RCC 7860 (cell line): ENCODE measurements around the gene RMDN3.

Experiments
- DNase-seq: peaks from one replicate; pipeline ENCODE4 v3.0.0-alpha.2; 2015; ENCODE audit warnings: low spot score
- FAIRE-seq: peaks from 2 replicates; lab custom pipeline; 2012; peaks lifted over from hg19 to GRCh38; lab: Jason Lieb, UNC

The RMDN3 gene, protein sequence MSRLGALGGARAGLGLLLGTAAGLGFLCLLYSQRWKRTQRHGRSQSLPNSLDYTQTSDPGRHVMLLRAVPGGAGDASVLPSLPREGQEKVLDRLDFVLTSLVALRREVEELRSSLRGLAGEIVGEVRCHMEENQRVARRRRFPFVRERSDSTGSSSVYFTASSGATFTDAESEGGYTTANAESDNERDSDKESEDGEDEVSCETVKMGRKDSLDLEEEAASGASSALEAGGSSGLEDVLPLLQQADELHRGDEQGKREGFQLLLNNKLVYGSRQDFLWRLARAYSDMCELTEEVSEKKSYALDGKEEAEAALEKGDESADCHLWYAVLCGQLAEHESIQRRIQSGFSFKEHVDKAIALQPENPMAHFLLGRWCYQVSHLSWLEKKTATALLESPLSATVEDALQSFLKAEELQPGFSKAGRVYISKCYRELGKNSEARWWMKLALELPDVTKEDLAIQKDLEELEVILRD

DNA sequence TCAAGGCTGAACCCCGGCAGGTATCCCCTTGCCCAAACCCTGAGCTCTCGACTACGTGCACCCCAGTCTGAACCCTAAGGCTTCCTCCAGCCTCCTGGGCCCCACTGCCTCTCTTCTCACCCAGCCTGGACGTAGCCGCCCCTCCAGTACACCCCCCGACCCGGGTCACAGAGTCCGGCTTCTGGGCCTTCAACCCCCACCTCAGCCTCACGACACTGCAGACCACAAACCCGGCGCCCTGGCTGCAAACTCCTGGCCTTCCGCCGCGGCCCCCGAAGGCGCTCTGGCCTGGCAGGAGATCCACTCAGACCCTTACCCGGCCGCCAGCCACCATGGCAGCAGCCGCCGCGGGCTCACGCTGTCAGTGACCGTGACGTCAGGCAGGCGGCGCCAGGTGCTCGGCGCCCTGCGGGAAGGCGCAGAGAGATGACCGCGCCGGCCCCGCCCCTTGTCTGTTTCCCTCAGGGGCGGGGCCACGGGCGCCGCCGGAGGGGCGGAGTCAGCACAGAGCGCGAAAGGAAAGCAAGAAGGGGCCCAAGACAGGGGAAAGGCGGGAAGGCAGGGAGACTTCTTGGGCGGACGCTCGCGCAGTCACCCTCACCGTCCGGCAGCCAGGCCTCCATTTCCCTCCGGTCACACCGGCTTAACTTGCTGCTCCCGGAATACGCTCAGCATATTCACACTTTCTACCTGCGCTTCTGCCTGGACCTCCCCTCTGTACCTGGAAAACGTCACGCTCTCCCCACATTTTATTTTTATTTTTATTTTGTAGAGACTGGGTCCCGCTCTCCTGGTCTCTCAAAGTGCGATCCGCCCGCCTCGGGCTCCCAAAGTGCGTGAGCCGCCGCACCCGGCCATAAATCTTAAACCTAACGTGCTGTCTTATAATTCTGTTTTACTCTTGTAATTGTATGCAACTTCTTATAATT lies at the start of gene RMDN3:
RMDN3 (minus strand) TSS at position 372 of the 929 bp plus-strand sequence. CDS start 471 bp downstream, outside the sequence.
- no peak for FAIRE-seq
- peak; percentile 81 for DNase-seq

DNA sequence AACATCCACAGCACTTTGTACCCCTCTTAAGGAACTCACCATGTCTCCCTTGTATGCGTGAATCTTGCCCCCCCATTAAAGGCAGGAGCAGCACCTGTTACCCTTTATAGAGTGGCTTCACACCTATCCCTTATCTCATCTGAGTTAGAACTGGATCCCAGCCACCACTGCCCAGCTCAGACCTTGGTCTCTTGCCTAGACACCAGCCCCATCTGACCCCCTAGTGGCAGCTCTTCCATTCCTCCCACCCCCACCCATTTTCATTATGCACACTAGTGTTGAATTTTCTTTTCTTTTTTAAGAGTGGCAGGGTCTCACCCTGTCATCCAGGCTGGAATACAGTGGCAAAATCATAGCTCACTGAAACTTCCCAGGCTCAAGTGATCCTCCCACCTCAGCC lies 48.6 kb upstream of the RMDN3 start:
- DNase-seq (no peak), FAIRE-seq (no peak)

DNA sequence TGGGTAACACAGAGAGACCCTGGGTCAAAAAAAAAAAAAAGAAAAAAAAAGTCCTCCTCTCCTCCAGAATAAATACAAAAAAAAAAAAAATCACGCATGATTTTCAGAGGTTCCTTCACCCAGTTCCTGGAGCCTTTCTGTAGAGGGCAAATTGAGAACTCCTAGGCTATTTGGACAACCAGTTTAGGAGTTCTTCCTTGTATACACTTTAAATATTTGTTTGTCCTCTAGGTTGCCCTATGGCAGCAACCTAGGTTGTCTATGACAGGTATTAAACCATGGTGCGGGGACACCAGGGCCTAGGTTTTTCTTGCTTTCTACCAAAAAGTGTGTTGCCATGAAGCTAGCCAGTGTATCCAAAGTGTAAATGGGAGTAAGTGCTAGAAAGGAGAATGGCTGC lies 48.0 kb upstream of the RMDN3 start:
- no peak for FAIRE-seq

DNA sequence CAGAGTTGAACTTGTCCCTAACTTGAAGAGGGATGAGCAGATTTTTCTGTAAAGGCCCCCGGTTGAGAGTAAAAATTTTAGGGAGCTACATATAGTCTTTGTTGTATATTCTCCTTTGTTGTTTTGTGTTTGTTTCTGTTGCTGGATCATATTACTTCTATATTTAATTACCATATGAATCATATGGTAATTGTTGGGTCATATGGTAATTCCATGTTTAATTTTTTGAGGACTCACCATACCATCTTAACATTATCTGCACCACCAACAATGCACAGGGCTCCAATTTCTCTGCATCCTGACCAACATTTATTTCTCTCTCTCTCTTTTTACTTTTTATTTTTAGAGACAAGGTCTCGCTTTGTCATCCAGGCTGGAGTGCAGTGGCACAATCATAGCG lies 44.5 kb upstream of the RMDN3 start:
- FAIRE-seq (no peak), DNase-seq (no peak)

More for the DNA sequence above, 48.0 kb upstream of the RMDN3 start:
- no peak for DNase-seq

DNA sequence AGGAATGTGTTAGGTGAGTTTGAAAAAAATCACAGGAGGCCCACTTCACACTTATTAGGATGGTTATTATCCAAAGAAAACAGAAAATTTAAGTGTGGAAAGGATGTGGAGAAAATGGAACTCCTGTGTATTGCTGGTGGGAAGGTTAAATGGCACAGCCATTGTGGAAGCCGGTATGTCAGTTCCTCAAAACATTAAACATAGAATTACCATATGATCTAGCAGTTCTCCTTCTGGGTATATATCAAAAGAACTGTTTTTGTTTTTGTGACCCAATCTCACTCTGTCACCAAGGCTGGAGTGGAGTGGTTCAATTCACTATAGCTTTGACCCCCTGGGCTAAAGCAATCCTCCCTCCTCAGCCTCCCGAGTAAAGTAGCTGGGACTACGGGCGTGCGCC lies 41.5 kb upstream of the RMDN3 start:
- DNase-seq (no peak), FAIRE-seq (no peak)

DNA sequence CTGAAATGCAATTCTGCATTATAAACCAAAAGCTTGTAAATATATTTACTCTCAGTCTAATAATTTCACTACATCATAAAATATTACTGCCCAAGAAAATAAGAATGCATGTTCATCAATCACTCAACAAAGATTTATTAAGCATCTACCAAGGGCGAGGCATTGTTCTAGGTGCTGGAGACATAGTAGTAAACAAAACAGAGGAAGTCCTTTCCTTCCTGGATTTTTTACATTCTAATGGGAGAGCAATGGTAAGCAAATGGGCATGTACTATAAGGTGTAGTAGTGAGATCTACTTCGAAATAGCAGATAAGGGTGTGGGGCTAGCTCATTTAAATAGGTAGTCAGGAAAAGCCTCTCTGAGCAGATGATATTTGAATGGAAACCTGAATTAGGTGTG lies 41.0 kb upstream of the RMDN3 start:
- DNase-seq = no peak
- FAIRE-seq = no peak

DNA sequence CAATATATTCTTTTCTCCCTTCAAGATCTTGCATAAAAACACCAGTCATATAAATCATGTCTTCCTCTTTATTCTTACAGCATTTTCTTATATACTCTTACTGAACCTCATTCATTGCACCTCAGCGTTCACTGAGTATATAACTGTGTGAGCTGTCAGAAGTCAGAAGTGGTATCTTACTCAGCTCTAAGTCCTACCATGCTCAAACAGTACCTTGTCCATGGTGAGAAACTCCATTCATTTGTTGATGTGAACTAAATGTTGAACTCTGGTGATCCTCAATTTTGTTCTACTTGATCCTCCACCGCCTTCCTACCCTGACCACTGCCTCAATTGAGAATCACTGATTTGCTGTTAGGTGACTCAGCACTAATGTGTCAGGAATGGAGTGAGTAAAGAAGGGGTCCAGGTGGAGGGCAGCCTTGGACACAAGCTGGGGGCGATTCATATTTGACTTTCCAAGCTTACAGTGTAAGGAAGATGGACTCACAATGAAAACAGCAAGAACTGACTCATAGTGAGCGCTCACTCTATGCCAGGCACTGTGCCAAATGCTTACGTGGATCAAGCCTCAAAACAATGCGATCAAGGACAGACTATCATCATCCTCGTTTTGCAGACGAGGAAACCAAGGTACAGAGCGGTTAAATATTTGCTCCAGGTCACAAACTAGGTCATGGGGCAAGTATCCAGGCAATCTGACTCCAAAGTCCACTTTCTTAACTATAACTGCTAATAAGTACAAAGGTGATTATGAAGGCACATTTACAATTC lies 38.3 kb upstream of the RMDN3 start:
- FAIRE-seq = peak; percentile 86
- DNase-seq = peak; percentile 92

DNA sequence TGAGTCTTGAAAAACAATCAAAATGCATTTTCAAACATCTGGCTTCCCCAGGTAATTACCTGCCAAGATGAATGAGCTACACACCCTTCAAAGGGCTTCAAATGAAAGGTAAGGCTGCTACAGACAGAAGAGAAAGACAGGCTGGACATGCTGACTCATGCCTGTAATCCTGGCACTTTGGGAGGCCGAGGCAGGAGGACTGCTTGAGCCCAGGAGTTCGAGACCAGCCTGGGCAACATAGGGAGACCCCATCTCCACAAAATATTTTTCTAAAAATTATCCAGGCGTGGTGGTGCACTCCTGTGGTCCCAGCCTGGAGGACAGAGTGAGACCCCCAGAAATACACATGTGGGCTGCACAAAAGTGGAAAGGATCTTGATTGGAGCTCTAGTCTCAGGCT lies 37.3 kb upstream of the RMDN3 start:
- no peak for FAIRE-seq

DNA sequence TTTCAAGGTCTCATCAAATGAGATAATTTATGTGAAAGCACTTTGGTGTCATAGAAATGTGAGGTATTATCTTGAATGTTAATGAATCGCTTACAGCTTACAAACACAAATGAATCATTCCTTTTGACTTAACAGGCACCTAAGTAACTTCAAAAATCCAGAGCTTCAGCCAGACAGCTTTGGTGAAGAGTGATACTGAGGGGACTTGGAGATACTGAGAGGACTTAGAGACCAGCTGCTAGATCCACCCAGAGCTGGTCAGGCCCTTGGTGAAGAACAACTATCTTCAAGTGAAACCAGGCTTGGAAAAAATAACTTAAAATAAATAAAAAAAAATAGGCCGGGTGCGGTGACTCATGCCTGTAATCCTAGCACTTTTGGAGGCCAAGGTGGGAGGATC lies 35.7 kb upstream of the RMDN3 start:
- DNase-seq (no peak), FAIRE-seq (no peak)

More for the DNA sequence above, 37.3 kb upstream of the RMDN3 start:
- no peak for DNase-seq

DNA sequence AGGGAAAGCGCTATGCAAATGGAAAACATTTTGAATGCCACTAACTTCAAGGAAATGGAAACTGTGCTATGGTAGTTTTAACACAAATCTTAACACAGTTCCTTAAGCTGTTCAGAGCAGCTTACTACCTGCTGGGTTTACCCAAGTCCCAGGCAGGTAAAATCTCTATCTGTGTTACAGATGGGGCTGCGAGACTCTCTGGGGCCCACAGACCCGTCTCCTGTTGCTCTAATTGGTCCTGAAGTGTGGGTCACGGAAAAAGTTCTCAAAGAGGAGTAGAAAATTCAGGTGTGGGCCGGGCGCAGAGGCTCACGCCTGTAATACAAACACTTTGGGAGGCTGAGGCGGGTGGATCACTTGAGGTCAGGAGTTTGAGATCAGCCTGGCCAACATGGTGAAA lies 34.9 kb upstream of the RMDN3 start:
- no peak for DNase-seq
- no peak for FAIRE-seq

DNA sequence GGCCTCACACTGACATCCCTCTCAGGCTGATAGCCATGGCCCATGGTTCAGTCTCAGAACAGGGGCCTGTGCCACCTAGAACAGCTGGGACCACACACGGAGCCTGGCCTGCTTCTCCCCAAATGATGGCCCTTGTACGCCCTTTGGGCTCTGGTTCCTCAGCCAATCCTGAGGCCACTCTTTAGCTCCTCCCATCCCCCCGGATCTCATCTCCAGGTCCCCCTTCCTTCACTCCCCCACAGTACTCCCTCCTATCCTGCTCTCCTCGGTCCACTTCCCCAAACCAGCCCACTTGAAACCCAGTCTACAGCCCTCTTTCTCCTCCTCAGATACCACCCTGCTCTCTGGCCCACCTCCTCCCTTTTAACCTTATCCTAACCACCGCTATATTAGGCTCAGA lies 34.1 kb upstream of the RMDN3 start:
- DNase-seq (no peak), FAIRE-seq (no peak)

DNA sequence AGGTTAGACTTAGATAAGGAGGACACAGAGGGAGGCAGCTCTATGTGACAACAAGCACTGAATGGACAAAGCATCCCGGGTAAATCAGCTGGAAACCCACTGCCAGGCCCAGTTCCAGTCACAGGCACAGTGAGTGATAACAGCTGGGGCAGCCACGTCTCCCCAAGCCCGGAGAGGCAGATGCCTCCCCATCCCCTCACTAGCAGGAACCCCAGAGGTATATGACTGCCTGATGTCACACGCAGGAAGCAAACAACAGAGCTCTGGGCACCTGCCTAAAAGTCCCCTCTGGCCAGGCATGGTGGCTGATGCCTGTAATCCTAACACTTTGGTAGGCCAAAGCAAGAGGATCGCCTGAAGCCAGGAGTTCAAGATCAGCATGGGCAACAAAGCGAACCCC lies 32.9 kb upstream of the RMDN3 start:
- FAIRE-seq (no peak), DNase-seq (no peak)

DNA sequence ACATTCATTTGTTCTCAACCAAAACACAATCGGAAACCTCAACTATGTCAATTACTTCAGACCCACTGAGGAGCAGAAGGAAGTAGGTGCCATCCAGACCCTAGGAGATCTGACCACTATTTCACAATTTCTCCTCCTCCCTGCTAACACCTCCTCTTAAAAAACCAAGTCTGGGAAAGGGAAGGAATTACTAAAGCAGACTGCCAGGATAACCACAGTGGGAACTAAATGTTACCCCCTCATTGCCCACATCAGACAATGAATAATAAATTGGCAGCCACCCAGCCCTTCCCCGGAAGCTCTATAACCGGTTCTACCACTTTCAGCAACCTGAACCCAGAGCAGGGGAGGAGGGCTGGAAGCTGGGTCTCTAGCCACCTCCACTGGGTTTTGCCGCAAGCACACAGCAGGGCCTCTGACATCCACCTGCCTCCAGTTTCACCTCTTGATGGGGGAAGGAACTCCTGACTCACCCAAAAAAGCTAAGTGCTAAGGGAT lies 32.3 kb upstream of the RMDN3 start:
- DNase-seq (peak; percentile 80), FAIRE-seq (peak; percentile 82)

DNA sequence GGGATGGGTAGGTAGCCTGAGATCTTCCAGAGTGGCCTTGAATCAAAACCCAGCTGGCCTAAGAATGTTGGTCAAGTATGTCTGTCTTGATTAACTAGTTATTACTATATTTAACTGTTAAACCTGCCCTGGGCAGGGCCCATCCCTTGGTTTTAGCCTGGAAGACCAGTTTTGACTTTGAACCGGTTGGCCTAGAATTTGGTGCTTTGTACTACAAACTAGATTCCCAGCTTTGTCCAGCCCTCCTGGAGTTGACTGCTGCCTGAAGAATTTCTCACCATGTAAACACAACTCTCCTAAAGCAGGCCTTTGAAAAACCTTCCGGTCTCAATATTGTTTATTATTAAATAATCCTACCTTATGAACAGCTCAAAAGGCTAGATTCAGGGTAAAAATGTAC lies 30.8 kb upstream of the RMDN3 start:
- DNase-seq (no peak), FAIRE-seq (no peak)

DNA sequence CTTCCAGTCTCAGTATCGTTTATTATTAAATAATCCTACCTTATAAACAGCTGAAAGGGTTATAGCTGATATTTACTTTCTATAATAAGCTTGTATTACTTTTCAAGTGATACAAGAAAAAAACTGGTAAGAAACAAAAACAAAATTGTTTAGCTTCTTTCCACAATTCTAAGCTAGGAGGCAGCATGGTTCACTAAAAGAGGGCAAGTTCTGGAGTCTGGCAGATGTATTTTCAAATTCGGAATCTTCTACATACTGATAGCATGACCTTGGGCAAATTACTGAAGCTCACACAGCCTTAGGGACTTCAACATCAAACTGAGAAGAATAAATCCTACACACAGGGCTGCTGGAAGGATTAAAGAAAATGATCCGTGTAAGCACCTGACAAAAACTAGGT lies 30.1 kb upstream of the RMDN3 start:
- no peak for FAIRE-seq
- DNase-seq = no peak

DNA sequence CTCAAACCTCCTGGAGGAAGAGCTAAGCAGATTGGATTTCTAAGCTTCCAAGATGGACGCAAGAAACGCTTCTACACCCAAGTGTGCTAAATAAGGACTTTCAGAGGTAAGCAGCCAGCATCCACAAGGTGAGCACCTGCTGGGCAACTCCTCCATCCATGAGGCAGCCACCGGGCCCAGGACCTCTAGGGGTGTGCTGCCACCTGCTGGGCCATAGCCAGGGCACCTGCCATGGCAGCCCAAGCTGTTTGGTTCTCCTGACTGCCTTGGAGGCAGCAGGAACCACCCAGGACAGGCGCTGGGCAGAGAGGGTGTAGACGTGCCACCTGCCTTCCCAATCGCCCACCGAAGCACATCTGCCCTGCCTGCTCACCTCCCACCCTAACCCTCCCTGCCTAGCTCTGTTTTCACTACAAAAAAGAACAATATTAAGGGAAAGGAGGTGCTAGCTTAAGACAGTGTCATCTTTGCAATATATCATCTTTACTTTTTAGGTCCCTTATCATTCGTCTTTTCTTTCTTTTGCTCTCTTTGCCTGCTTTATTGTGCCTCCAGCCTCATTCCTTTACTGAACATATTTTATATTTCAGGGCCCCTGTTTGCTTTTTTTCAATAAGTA lies 27.7 kb upstream of the RMDN3 start:
- FAIRE-seq (no peak), DNase-seq (peak; percentile 36)

DNA sequence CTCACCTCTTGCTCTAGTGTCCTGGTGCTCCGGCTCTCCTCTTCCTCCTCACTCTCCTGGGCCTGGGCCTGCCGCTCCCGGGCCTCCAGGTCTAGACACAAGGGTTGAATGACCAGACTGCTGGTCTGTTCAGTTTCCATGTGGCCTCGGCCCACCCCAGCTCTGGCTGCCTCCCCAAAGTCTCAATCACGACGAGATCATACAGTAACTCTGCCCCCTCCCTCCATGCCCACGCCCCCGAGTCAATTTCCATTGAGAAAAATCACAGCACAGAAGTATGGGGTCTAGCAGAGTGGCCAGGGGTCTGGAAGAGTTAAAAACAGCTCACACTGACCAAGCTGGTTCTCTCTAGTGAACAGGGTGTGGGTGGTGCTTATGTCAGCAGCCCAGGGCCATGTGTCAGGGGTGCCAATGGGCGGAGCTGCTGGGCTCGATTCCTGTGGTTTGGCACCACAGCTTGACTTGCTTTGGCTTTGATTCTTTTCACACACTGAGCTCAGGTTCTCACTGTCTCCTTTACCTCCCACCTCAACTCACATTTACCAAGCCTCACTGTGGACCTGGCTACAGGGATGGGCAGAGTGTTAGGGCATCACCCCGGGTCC lies 21.6 kb upstream of the RMDN3 start:
- DNase-seq (no peak), FAIRE-seq (peak; percentile 17)

DNA sequence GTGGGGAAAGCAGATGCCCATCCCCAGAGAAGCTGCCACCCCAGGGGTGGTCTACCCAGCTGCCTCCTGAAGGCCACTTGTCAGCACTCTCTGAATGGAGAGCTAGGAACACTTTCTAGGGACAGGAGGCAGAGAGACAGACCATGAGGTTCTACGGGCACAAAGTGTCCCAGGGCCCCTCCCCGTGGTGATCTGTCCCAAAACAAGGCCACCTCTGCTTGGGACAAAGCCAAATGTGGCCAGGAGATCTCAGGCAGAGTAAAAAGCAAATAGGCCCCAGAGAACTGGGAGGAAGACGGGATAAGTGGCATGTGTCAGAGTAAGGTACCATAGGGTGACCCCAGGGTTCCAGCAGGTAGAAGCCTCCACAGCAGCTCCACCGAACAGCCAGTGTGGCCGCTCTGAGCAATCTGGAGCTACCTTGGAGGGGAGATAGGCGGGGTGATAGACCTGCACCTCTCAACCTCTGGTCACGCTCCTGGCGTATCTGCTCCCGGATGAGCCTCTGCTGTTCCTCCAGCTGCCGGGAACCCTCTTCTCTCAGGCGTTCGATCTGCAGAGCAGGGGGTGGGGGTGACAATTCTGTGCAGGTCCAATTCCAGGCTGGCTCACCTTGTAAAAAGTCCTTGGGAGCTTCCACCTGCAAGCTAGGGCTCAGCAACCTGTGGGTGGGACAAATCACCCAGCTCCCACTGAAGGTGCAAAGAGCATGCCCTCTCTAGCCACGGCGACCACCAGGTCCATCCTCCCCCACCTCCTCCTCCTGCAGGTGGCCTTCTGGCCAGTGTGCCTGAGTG lies 20.9 kb upstream of the RMDN3 start:
- no peak for FAIRE-seq
- DNase-seq = no peak

DNA sequence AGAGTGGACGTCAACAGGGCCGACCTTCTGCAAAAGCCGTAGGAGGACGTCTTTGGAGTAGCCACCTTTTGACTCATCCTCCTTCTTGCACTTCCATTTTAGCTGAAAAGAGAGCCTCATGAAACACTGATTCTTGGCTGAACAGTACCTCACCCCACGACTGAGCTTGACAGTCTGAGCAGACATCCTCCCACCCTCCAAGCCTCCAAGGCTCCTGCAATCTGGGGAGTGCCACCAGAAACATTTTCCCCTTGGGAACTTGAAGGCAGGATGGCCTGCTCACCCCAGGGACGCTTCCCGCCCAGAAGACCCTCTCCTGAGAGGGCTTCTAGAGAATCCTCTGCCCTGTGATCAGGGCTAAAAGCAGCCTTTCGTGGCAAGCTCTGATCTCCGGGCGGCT lies 20.0 kb upstream of the RMDN3 start:
- no peak for DNase-seq

More for the DNA sequence above, 20.0 kb upstream of the RMDN3 start:
- FAIRE-seq = no peak
